Lower lobe of right lung (tissue), 2 donors: ENCODE results near the gene ITGA7. TPM values are rescaled to one million over a fixed set of nuclear protein-coding genes. Genes with fewer than 3 reads are reported as not detected.

Source experiments
- ATAC-seq, 2 donors: fragments of 200-7000 bp; cut with Tn5 transposase; one replicate each; pipeline ENCODE4 v1.9.1; 2020 to 2022; ENCODE audit warnings: mild to moderate bottlenecking in 2 of 2, moderate library complexity in 2 of 2
- DNase-seq: peaks from one replicate; pipeline ENCODE4 v3.0.0-alpha.2; 2020
- H3K27ac ChIP-seq: fragments of 200-600 bp; one replicate; pipeline ENCODE4 v1.8.0; 2022
- H3K27me3 ChIP-seq: fragments of 200-600 bp; one replicate; pipeline ENCODE4 v1.8.0; 2022; ENCODE audit warnings: low read depth
- H3K36me3 ChIP-seq: fragments of 200-600 bp; one replicate; pipeline ENCODE4 v1.8.0; 2022; ENCODE audit warnings: mild to moderate bottlenecking
- H3K4me1 ChIP-seq: fragments of 200-600 bp; one replicate; pipeline ENCODE4 v1.8.0; 2022
- H3K4me3 ChIP-seq: fragments of 200-600 bp; one replicate; pipeline ENCODE4 v1.8.0; 2022; ENCODE audit warnings: mild to moderate bottlenecking
- H3K9me3 ChIP-seq: fragments of 200-600 bp; one replicate; pipeline ENCODE4 v1.8.0; 2022
- CTCF ChIP-seq: fragments of 200-600 bp; IDR thresholded peaks from one replicate; pipeline ENCODE4 v1.8.0; 2022; ENCODE audit warnings: antibody characterized with exemption, mild to moderate bottlenecking
- intact Hi-C: fragments of 100-400 bp; cut with DNase I; formaldehyde crosslinking; loops from one replicate; pipeline ENCODE4 v1.11.0; 2022
- total RNA-seq: library from RNA; stranded (reverse); fragmentation: NEBNext Ultra II Directional; extraction: Animal tissue kit (Norgen Biotek cat#: 25700); gene quantifications from one replicate; pipeline ENCODE4 v1.2.1, GENCODE V29; 2021
- donor health status: DM: no; HTN: yes; CAD: no; lungs with severe emphysema.

ITGA7 gene
- total RNA-seq, 1 donor from 2014 or later: 17.5 TPM

- H3K4me3 ChIP-seq: no peak overlapping the region
- no peaks in the 10 kb centered on the region for H3K36me3 ChIP-seq
- TF ChIP-seq CTCF: peak; percentile 78
- no peak overlapping the region for H3K27ac ChIP-seq
- no peaks in the 10 kb centered on the region for H3K27me3 ChIP-seq
- peaks cover 21% of the 10 kb centered on the region for H3K4me1 ChIP-seq
- intact Hi-C loops: no loop called here
- H3K9me3 ChIP-seq: no peaks in the 10 kb centered on the region
- DNase-seq (peak; percentile 80), ATAC-seq (peak; percentile 83 to 86)
Measured at GRCh38 chr12:55736780-55737580, 29.3 kb upstream of the ITGA7 start.

- peaks cover 27% of the 10 kb centered on the region for H3K4me1 ChIP-seq
- TF ChIP-seq CTCF: no peak
- no peak overlapping the region for H3K27ac ChIP-seq
- ATAC-seq (no peak), DNase-seq (no peak)
- H3K9me3 ChIP-seq: no peaks in the 10 kb centered on the region
- no peaks in the 10 kb centered on the region for H3K36me3 ChIP-seq
- intact Hi-C loops: no loop called here
- H3K4me3 ChIP-seq: no peak overlapping the region
- no peaks in the 10 kb centered on the region for H3K27me3 ChIP-seq
Measured at GRCh38 chr12:55736076-55736475, 28.4 kb upstream of the ITGA7 start.

GRCh38 chr12:55734595-55734994 lies 26.9 kb upstream of the ITGA7 start:
- peaks cover 41% of the 10 kb centered on the region for H3K4me1 ChIP-seq
- intact Hi-C loops: no loop called here

GRCh38 chr12:55733858-55734257 lies 26.2 kb upstream of the ITGA7 start:
- ATAC-seq (no peak), DNase-seq (no peak)
- intact Hi-C loops: no loop called here
- TF ChIP-seq CTCF: no peak
- Histone ChIP-seq H3K27me3 (no peaks in the 10 kb centered on the region), H3K36me3 (no peaks in the 10 kb centered on the region), H3K27ac (no peak overlapping the region), H3K4me3 (no peak overlapping the region), H3K4me1 (peaks cover 42% of the 10 kb centered on the region), H3K9me3 (no peaks in the 10 kb centered on the region)

More at GRCh38 chr12:55734595-55734994, 26.9 kb upstream of the ITGA7 start:
- Histone ChIP-seq H3K9me3 (no peaks in the 10 kb centered on the region), H3K36me3 (no peaks in the 10 kb centered on the region), H3K4me3 (no peak overlapping the region), H3K27ac (no peak overlapping the region), H3K27me3 (no peaks in the 10 kb centered on the region)
- no peak for TF ChIP-seq CTCF
- no peak for DNase-seq
- ATAC-seq: no peak

GRCh38 chr12:55733021-55733555 lies 25.4 kb upstream of the ITGA7 start:
- intact Hi-C loops: no loop called here
- ATAC-seq (no peak), DNase-seq (no peak)
- Histone ChIP-seq H3K27me3 (no peaks in the 10 kb centered on the region), H3K4me1 (peaks cover 37% of the 10 kb centered on the region), H3K27ac (no peak overlapping the region), H3K9me3 (no peaks in the 10 kb centered on the region), H3K36me3 (no peaks in the 10 kb centered on the region), H3K4me3 (no peak overlapping the region)
- TF ChIP-seq CTCF: no peak
